Stimulated activated naive CD8-positive, alpha-beta T cell treated with anti-CD3 and anti-CD28 coated beads, Interleukin-15, amount 100 ng/mL, for 72 hours (primary cell): ENCODE data around the gene KLF13.

Experiments used
- ATAC-seq: fragments of 150-1000 bp; cut with Tn5 transposase; 2 replicates; pipeline ENCODE4 v1.10.0; 2021; ENCODE audit warnings: mild to moderate bottlenecking, moderate library complexity
- DNase-seq, 2 donors: peaks; one replicate each; pipeline ENCODE4 v3.0.0; 2021 to 2022
- H3K27ac Mint-ChIP-seq, 2 donors: one replicate each; pipeline ENCODE4 v1.8.0; 2022; ENCODE audit warnings: mild to moderate bottlenecking in 2 of 2, mixed read lengths in 2 of 2, moderate library complexity in 2 of 2
- H3K27me3 Mint-ChIP-seq: one replicate; pipeline ENCODE4 v1.8.0; 2022; ENCODE audit warnings: mixed read lengths
- H3K4me1 Mint-ChIP-seq: one replicate; pipeline ENCODE4 v1.8.0; 2022; ENCODE audit warnings: mild to moderate bottlenecking, mixed read lengths
- H3K4me3 Mint-ChIP-seq, 2 donors: one replicate each; pipeline ENCODE4 v1.8.0; 2022; ENCODE audit warnings: mild to moderate bottlenecking in 2 of 2, mixed read lengths in 2 of 2, moderate library complexity in 1 of 2
- H3K9me3 Mint-ChIP-seq, 2 donors: one replicate each; pipeline ENCODE4 v1.8.0; 2022; ENCODE audit warnings: mixed read lengths in 2 of 2

The KLF13 gene

DNA sequence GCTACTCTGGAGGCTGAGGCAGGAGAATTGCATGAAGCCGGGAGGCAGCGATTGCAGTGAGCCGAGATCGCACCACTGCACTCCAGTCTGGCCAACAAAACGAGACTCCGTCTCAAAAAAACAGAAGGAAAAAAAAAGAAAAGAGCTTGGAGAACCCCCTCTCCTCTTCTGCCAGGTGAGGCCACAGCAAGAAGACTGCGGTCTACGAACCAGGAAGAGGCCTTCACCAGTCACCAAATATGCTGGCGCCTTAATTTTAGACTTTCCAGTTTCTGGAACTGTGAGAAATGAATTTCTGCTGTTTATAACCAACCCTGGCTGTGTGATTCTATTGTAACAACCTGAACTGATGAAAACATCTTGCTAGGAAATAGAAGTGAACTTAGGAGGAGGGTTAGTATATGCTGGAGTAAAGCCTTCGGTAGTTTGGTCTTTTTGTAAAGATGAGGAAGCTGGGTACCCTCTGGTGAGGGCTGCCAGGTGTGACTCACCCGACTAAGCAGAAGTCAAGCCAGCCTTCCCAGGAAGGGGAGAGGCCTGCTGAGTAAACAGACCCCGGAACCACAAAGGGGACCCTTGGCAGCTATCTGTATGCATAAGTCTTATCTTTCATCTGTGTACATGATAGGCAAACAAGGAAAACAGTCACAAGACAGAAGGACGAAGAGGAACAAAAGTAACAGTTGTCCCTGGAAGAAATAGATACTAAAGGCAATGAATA is 78.7 kb downstream of the KLF13 start:
- peak overlapping the region; percentile 5 to 91 for H3K27ac Mint-ChIP-seq
- peak overlapping the region; percentile 58 to 78 for H3K4me3 Mint-ChIP-seq
- no peaks in the 10 kb centered on the region for H3K27me3 Mint-ChIP-seq
- peaks cover 57% of the 10 kb centered on the region for H3K4me1 Mint-ChIP-seq
- ATAC-seq (peak; percentile 47), DNase-seq (no peak)
- H3K9me3 Mint-ChIP-seq: peaks cover 10 to 36% of the 10 kb centered on the region in 2 donors

DNA sequence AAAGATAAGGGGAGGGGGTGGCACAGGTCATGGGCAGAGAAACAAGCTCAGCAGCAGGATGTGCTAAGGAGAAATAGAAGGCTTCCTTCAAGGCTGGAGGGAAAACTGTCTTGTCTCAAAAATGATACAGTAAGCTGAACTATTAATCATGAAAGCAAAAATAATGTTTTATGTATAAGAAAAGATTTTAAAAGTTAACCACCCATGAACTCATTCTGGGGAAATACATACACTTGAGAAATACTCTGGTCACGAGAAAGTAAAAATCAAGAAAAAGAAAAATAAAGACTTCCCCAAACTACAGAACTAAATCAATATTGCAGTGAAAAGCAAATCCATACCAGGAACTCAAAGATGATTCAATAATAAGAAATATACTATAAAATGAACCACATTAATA is 80.7 kb downstream of the KLF13 start:
- Mint-ChIP-seq H3K4me3 (no peak overlapping the region), H3K27me3 (no peaks in the 10 kb centered on the region), H3K27ac (no peak overlapping the region), H3K4me1 (peaks cover 40% of the 10 kb centered on the region), H3K9me3 (peaks cover 10 to 36% of the 10 kb centered on the region in 2 donors)
- ATAC-seq: no peak
- DNase-seq: no peak

DNA sequence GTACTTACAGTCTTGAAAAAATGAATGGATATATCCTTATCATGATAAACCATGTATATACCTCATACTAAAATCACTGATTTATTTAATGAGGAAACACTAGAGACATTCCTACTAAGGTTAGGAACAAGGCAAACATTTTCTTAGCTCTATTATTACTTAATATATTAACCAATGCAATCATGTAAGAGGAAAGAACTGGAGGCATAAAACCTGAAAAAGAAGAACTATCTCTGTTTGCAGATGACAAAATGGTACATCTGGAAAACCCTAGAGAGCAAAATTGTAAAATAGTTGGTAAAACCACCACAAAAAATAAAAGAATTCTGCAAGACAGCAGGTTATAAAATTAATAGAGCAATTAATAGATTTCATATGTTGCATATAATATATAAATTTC is 81.2 kb downstream of the KLF13 start:
- DNase-seq (no peak), ATAC-seq (no peak)
- Mint-ChIP-seq H3K27me3 (no peaks in the 10 kb centered on the region), H3K9me3 (peaks cover 10 to 36% of the 10 kb centered on the region in 2 donors), H3K4me3 (no peak overlapping the region), H3K4me1 (peaks cover 44% of the 10 kb centered on the region), H3K27ac (no peak overlapping the region)

DNA sequence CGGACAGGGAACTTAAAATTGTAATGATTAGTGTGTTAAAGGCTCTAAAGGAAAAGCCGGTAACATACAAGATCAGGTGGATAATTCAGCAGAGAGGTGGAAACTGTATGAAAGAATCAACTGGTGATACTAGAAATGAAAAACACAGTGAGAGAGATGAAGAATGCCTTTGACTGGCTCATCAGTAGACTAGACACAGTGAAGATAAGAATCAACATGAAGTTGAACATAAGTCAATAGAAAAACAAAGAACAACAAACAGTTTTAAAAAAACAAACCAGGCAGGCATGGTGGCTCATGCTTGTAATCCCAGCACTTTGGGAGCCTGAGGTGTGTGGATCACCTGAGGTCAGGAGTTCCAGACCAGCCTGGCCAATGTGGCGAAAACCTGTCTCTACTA is 82.1 kb downstream of the KLF13 start:
- Mint-ChIP-seq H3K9me3 (peaks cover 10 to 35% of the 10 kb centered on the region in 2 donors), H3K4me1 (peaks cover 42% of the 10 kb centered on the region), H3K4me3 (no peak overlapping the region), H3K27ac (no peak overlapping the region), H3K27me3 (no peaks in the 10 kb centered on the region)
- DNase-seq (no peak), ATAC-seq (no peak)

DNA sequence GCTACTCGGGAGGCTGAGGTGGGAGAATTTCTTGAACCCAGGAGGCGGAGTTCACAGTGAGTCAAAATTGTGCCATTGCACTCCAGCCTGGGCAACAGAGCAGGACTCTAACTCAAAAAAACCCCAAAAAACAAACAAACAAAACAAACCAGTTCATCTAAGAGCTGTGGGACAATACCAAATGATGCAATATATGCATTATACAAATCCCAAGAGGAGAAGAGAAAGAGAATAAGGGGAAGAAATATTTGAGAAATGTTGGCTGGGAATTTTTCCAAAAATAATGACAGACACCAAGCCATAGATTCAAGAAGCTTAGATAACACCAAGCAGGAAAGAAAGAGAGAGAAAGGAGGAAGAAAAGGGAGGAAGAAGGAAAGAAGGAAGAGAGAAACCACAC is 82.5 kb downstream of the KLF13 start:
- no peaks in the 10 kb centered on the region for H3K27me3 Mint-ChIP-seq
- no peak for DNase-seq
- H3K4me1 Mint-ChIP-seq: peaks cover 38% of the 10 kb centered on the region
- no peak for ATAC-seq
- H3K9me3 Mint-ChIP-seq: peaks cover 10 to 30% of the 10 kb centered on the region in 2 donors
- H3K4me3 Mint-ChIP-seq: no peak overlapping the region
- no peak overlapping the region for H3K27ac Mint-ChIP-seq

DNA sequence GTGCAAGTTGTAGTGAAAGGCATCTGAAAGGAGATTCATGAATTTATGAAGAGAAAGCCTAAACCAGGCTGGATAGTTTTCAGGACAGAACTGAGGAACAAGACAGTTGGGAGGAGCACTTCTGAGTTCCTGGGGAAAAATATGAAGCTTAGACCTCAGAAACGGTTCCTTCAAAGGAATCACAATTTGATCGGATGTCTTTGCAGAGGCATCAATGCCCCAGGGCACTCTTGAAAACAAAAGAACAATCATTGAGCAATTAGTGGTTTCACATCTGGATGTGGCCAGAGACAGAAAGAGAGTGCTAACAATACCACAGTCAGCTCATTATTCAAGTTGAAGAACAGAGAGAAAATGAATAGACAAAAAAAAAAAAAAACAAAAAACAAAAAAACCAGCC is 86.2 kb downstream of the KLF13 start:
- Mint-ChIP-seq H3K9me3 (peaks cover 4 to 14% of the 10 kb centered on the region in 2 donors), H3K27me3 (no peaks in the 10 kb centered on the region), H3K4me3 (no peak overlapping the region), H3K4me1 (peaks cover 9% of the 10 kb centered on the region), H3K27ac (no peak overlapping the region)
- ATAC-seq (no peak), DNase-seq (no peak)

DNA sequence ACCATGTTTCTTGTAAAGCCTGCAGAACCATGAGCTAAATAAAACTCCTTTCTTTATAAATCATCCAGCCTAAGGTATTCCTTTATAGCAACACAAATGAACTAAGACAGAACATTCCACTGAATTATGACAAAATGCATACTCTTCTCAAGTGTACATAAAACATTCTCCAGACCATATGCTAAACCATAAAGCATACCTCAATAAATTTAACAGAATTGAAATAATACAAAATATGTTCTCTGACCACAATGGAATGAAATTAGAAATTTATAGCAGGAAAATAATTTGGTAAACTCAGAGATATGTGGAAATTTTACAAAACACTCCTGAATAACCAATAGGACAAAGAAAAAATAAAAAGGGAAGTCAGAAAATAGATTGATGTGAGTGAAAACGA is 88.6 kb downstream of the KLF13 start:
- ATAC-seq: no peak
- no peak overlapping the region for H3K27ac Mint-ChIP-seq

DNA sequence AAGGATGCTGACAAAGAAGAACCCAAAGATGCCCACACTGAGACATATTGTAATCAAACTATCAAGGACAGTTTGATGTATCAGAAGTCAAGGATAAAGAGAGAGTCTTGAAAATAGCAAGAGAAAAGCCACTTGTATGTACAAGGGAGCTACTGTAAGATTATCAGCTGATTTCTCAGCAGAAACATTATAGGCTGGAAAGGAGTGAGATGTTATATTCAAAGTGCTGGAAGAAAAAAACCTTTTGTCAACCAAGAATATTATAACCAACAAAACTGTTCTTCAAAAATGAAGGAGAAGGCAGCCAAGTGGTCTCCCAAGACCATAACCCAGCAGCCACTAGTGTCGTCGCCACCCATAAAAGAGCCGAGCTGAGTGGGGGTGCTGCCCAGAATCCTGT is 93.2 kb downstream of the KLF13 start:
- Mint-ChIP-seq H3K27me3 (no peaks in the 10 kb centered on the region), H3K4me3 (no peak overlapping the region), H3K27ac (no peak overlapping the region), H3K4me1 (no peaks in the 10 kb centered on the region), H3K9me3 (peaks cover 14 to 22% of the 10 kb centered on the region in 2 donors)
- ATAC-seq (no peak), DNase-seq (no peak)

More for the DNA sequence above, 88.6 kb downstream of the KLF13 start:
- peaks cover 9% of the 10 kb centered on the region for H3K4me1 Mint-ChIP-seq
- no peak for DNase-seq
- H3K9me3 Mint-ChIP-seq: peaks cover 12 to 14% of the 10 kb centered on the region in 2 donors
- H3K4me3 Mint-ChIP-seq: no peak overlapping the region
- H3K27me3 Mint-ChIP-seq: no peaks in the 10 kb centered on the region

DNA sequence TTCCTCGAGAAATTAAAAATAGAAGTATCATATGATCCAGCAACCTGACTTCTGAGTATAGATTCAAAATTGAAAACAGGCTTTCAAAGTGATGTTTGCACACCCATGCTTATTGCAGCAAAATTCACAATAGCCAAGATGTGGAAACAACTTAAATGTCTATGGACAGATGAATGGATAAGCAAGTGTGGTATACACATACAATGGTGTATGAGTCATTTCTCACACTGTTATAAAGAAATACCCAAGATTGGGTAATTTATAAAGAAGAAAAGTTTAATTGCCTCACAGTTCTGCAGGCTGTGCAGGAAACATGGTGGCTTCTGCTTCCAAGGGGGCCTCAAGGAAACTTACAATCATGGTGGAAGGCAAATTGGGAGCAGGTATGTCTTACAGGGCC is 100.8 kb downstream of the KLF13 start:
- H3K27ac Mint-ChIP-seq: no peak overlapping the region
- peaks cover 0 to 10% of the 10 kb centered on the region in 2 donors for H3K9me3 Mint-ChIP-seq
- peak; percentile 43 for ATAC-seq
- H3K4me1 Mint-ChIP-seq: peaks cover 42% of the 10 kb centered on the region
- H3K27me3 Mint-ChIP-seq: no peaks in the 10 kb centered on the region
- DNase-seq: no peak
- H3K4me3 Mint-ChIP-seq: no peak overlapping the region
